Glutamatergic neuron (in vitro differentiated cells): ENCODE results near the gene ZIC5. TPM values are rescaled to one million over a fixed set of nuclear protein-coding genes. Genes with fewer than 3 reads are reported as not detected.
A peak's percentile ranks its signal among the peaks of the same experiment; 100 is the strongest.

Experiments
- DNase-seq: peaks from one replicate; pipeline ENCODE4 v3.0.0; 2022
- H3K27ac Mint-ChIP-seq: one replicate; pipeline ENCODE4 v1.8.0; 2020; ENCODE audit warnings: mild to moderate bottlenecking, mixed read lengths, inconsistent platforms; ENCODE audit not compliant: unreplicated experiment
- H3K27me3 Mint-ChIP-seq: one replicate; pipeline ENCODE4 v1.8.0; 2020; ENCODE audit warnings: mild to moderate bottlenecking, moderate library complexity, mixed read lengths, inconsistent platforms; ENCODE audit not compliant: unreplicated experiment
- H3K36me3 Mint-ChIP-seq: one replicate; pipeline ENCODE4 v1.8.0; 2020; ENCODE audit warnings: mild to moderate bottlenecking, mixed read lengths, inconsistent platforms; ENCODE audit not compliant: unreplicated experiment
- H3K4me1 Mint-ChIP-seq: one replicate; pipeline ENCODE4 v1.8.0; 2020; ENCODE audit warnings: mild to moderate bottlenecking, low read depth, mixed read lengths, inconsistent platforms; ENCODE audit not compliant: unreplicated experiment
- H3K4me3 Mint-ChIP-seq: one replicate; pipeline ENCODE4 v1.8.0; 2020; ENCODE audit warnings: mild to moderate bottlenecking, mixed read lengths, inconsistent platforms; ENCODE audit not compliant: unreplicated experiment
- H3K9me3 Mint-ChIP-seq: one replicate; pipeline ENCODE4 v1.8.0; 2020; ENCODE audit warnings: mild to moderate bottlenecking, moderate library complexity, mixed read lengths, inconsistent platforms; ENCODE audit not compliant: unreplicated experiment
- total RNA-seq: library from RNA; stranded (reverse); fragmentation: NEBNext Ultra II Directional; extraction: Animal tissue kit (Norgen Biotek cat#: 25700); gene quantifications from one replicate; pipeline ENCODE4 v1.2.1, GENCODE V29; 2021; ENCODE audit not compliant: unreplicated experiment
- TF ChIP-seq, protein P1 (sequence below): fragments of 200-600 bp; sonication (generic); IDR thresholded peaks from one replicate; pipeline ENCODE4 v1.5.0; 2021; ENCODE audit not compliant: partially characterized antibody, unreplicated experiment

ZIC5 gene
- total RNA-seq, 1 donor from 2014 or later = 0.47 TPM

DNA sequence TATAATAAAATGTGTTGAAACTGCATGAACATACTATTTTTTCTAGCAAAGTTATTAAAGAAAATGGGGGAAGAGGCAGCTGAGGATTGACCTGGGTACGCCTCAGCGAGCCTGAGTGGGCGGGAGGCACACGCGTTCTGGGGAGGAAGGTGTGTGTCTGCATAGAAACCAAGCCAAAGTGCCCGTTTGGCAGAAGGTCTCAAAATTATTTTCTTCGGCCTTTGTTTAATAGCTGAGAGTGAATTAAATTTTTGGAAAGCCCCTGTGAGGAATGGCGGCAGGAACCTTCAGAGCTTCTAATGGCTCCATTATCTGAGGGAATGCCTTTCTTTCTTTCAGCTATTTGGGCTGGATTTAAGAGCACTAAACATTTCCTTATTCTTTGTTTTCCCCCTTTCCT is 15.2 kb upstream of the ZIC5 start:
- Mint-ChIP-seq H3K9me3 (peaks cover 15% of the 10 kb centered on the region), H3K4me1 (peaks cover 18% of the 10 kb centered on the region), H3K27ac (no peak overlapping the region), H3K36me3 (no peaks in the 10 kb centered on the region), H3K4me3 (no peak overlapping the region), H3K27me3 (peaks cover 53% of the 10 kb centered on the region)
- DNase-seq = no peak
- TF ChIP-seq, protein P1, sequence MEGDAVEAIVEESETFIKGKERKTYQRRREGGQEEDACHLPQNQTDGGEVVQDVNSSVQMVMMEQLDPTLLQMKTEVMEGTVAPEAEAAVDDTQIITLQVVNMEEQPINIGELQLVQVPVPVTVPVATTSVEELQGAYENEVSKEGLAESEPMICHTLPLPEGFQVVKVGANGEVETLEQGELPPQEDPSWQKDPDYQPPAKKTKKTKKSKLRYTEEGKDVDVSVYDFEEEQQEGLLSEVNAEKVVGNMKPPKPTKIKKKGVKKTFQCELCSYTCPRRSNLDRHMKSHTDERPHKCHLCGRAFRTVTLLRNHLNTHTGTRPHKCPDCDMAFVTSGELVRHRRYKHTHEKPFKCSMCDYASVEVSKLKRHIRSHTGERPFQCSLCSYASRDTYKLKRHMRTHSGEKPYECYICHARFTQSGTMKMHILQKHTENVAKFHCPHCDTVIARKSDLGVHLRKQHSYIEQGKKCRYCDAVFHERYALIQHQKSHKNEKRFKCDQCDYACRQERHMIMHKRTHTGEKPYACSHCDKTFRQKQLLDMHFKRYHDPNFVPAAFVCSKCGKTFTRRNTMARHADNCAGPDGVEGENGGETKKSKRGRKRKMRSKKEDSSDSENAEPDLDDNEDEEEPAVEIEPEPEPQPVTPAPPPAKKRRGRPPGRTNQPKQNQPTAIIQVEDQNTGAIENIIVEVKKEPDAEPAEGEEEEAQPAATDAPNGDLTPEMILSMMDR = no peak

DNA sequence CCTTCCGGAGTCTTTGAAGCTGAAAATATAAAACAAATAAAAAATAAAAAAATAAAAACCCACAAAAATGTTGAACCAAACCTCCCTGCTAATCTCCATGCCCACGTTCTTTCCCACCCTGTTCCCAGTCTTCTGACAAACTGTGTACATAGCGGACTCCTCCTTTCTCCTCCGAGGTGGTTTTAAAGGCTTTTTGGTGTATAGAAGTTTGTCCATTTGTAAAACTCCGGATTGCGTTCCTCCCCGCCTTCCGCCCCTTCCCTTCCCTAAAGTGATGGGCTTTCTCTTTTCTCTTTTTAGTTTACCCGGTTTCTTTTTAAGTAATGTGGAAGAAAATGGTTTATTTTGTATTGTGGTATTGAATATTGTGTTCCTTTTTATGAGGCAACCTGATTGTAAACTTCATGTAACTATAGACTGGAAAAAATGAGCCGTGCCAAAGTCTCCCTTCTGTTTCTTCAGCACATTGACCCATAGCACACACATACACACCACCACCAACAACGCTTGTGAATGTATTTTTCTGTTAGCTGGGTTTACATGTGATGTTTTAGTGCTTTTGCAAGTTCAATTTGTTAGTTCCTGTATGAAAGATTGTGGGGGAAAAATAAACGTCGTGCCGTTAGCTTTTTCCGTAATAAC is 14.4 kb upstream of the ZIC5 start:
- peaks cover 18% of the 10 kb centered on the region for H3K4me1 Mint-ChIP-seq
- H3K27me3 Mint-ChIP-seq = peaks cover 50% of the 10 kb centered on the region
- H3K36me3 Mint-ChIP-seq = no peaks in the 10 kb centered on the region
- TF ChIP-seq, protein P1 = no peak
- DNase-seq = no peak
- H3K27ac Mint-ChIP-seq = peak overlapping the region; percentile 35
- peak overlapping the region; percentile 81 for H3K4me3 Mint-ChIP-seq
- peaks cover 15% of the 10 kb centered on the region for H3K9me3 Mint-ChIP-seq

DNA sequence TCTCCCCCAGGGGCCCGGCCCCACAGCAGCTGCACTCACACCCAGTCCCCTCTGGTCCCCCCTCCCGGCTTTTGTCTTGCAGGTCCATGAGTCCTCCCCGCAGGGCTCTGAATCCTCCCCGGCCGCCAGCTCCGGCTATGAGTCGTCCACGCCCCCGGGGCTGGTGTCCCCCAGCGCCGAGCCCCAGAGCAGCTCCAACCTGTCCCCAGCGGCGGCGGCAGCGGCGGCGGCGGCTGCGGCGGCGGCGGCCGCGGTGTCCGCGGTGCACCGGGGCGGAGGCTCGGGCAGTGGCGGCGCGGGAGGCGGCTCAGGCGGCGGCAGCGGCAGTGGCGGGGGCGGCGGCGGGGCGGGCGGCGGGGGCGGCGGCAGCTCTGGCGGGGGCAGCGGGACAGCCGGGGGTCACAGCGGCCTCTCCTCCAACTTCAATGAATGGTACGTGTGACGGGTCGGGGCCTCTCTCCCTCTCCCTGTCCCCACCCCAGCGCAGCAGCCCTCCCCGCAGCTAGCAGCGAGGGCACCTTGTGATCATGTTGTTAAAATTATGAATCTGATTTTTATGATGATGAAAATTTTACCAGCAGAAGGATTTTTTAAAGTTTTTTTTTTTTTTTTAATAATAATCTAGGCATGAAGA is 13.8 kb upstream of the ZIC5 start:
- Mint-ChIP-seq H3K36me3 (no peaks in the 10 kb centered on the region), H3K9me3 (peaks cover 15% of the 10 kb centered on the region), H3K27ac (no peak overlapping the region), H3K4me3 (peak overlapping the region; percentile 81), H3K27me3 (peaks cover 47% of the 10 kb centered on the region), H3K4me1 (peaks cover 18% of the 10 kb centered on the region)
- peak; percentile 65 for DNase-seq
- TF ChIP-seq, protein P1 = no peak

DNA sequence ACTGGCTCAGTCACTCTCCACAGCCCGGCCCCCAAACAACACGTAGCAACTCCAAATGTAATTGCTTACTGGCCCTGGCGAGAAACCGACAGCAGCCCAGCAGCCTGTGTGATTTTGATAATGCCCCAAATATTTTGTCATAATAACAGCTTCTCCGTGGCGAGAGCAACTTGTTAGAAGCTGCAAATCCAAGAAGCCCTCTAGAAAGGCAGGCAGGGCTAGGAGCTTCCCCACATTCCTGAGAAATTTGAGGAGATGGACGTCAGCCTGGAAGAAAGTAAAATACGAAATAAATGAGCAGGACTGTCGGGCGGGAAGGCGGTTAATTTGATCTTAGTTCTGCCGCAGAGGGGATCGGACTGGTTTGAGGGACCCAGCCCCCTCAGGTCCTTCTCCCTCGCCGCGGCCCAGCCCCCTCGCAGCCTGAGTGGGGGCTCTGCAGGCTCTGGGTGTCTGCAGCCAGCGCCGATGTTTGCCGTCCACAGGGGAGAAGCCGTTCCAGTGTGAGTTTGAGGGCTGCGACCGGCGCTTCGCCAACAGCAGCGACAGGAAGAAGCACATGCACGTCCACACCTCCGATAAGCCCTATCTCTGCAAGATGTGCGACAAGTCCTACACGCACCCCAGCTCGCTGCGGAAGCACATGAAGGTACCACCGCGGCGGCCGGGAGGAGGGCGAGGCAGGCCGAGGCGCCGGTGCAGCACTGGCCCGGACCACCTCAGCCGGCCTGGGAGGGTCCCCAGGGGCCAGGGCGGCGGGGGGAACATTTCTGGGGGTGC is 13.1 kb upstream of the ZIC5 start:
- Mint-ChIP-seq H3K36me3 (no peaks in the 10 kb centered on the region), H3K27ac (no peak overlapping the region), H3K4me1 (peaks cover 18% of the 10 kb centered on the region), H3K4me3 (peak overlapping the region; percentile 93), H3K9me3 (peaks cover 16% of the 10 kb centered on the region), H3K27me3 (peaks cover 41% of the 10 kb centered on the region)
- DNase-seq = peak; percentile 35
- TF ChIP-seq, protein P1 = no peak
